ENCODE results near the gene UBE2V1.

The UBE2V1 gene

DNA sequence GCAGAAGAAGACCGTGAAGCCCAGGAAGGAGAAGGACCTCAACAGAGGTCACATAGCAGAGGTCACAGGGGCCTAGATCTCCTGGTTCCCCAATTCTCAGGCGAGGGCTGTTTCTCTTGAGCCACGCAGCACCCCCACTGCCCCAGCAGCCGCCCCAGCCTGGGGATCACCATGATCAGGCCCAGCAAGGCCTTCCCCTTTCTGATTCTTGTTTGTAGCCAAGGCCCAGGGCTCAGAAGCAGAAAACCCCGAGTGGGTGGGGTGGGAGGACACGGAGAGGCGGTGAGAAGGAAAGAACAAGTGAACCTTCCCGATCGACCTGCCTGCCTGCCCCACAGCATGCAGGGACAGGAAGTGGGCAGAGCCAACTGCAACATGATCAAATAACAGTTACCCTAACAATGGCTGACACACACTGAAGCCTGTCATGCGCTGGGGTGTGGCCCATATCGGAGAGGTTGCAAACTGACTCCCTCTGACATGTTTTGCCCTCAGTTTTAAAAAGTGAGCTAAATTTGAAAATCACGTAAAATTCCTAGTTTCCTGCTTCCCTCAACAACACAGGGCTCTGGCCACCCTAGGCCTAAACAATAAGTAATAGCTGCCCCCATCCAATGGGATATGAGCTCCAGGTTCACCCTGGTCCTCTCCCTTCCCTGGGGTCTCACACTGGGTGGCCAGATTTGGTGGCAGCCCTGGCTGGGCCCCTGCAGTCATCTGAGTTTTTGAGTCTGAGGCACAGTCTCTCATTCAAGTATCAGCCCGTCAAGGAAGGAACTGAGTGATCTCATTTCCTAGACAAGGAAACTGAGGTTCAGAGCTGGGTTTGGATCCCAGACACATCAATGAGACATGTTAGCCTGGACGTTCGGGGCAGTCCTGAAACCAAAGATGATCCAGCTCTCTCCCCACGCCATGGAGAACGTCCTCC, 34.0 kb upstream of the UBE2V1 start:
- no peak overlapping the region for H2AFZ ChIP-seq (ENCODE audit: low read depth, low read length)
- no peaks in the 10 kb centered on the region for H3K27me3 ChIP-seq (ENCODE audit: low read depth, low read length)
- H3K4me3 ChIP-seq (ENCODE audit: low read length), result no peak overlapping the region
- no peak for TF ChIP-seq EZH2phosphoT487 (IDR thresholded peaks at IDR 0.05; ENCODE audit: low read depth)
- TF ChIP-seq, protein P1, sequence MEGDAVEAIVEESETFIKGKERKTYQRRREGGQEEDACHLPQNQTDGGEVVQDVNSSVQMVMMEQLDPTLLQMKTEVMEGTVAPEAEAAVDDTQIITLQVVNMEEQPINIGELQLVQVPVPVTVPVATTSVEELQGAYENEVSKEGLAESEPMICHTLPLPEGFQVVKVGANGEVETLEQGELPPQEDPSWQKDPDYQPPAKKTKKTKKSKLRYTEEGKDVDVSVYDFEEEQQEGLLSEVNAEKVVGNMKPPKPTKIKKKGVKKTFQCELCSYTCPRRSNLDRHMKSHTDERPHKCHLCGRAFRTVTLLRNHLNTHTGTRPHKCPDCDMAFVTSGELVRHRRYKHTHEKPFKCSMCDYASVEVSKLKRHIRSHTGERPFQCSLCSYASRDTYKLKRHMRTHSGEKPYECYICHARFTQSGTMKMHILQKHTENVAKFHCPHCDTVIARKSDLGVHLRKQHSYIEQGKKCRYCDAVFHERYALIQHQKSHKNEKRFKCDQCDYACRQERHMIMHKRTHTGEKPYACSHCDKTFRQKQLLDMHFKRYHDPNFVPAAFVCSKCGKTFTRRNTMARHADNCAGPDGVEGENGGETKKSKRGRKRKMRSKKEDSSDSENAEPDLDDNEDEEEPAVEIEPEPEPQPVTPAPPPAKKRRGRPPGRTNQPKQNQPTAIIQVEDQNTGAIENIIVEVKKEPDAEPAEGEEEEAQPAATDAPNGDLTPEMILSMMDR (IDR thresholded peaks at IDR 0.05; ENCODE audit: low read depth, low read length), result no peak
- no peak overlapping the region for H3K4me2 ChIP-seq (ENCODE audit: low read length)
- no peaks in the 10 kb centered on the region for H3K9me3 ChIP-seq (ENCODE audit: insufficient read depth, low read length)
- H3K9ac ChIP-seq (ENCODE audit: low read length), result no peak overlapping the region
- 0 out of 2 replicates have a peak, but pooled peaks cover 9% of the 10 kb centered on the region for H4K20me1 ChIP-seq (ENCODE audit: insufficient read depth, low read length)
- H3K27ac ChIP-seq (ENCODE audit: low read length), result no peak overlapping the region
- H3K4me1 ChIP-seq (ENCODE audit: low read length), result peaks cover 3% of the 10 kb centered on the region
- peaks cover 22% of the 10 kb centered on the region for H3K36me3 ChIP-seq (replicated peaks; ENCODE audit: low read depth, low read length)
- peaks cover 47% of the 10 kb centered on the region for H3K79me2 ChIP-seq (ENCODE audit: low read length)

DNA sequence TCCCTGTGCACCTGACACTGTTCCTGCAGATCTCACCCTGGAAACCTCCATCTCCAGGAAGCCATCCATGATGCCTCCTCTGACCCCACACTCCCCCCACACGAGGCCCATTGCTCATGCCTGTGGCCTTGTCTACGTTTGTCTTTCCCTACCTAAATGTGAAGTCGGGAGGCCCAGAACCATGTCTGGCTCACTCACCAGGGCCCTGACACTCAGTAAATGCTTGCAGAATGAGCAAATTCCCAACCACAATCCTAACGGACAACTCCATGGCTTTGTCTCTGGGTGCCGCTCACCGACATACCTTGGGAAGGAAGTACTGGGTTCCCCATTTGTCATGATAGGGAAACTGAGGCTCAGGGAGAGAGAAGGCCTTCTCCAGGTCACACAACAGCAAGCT, 33.3 kb upstream of the UBE2V1 start:
- H3K4me3 ChIP-seq (ENCODE audit: low read length), result no peak overlapping the region
- no peaks in the 10 kb centered on the region for H3K9me3 ChIP-seq (ENCODE audit: insufficient read depth, low read length)
- H3K79me2 ChIP-seq (ENCODE audit: low read length), result peaks cover 41% of the 10 kb centered on the region
- H3K4me1 ChIP-seq (ENCODE audit: low read length), result no peaks in the 10 kb centered on the region
- no peak overlapping the region for H2AFZ ChIP-seq (ENCODE audit: low read depth, low read length)
- no peak overlapping the region for H3K4me2 ChIP-seq (ENCODE audit: low read length)
- peaks cover 29% of the 10 kb centered on the region for H3K36me3 ChIP-seq (replicated peaks; ENCODE audit: low read depth, low read length)
- TF ChIP-seq, protein P1 (IDR thresholded peaks at IDR 0.05; ENCODE audit: low read depth, low read length), result no peak
- no peak for TF ChIP-seq EZH2phosphoT487 (IDR thresholded peaks at IDR 0.05; ENCODE audit: low read depth)
- no peak overlapping the region for H3K9ac ChIP-seq (ENCODE audit: low read length)
- H3K27ac ChIP-seq (ENCODE audit: low read length), result no peak overlapping the region
- no peaks in the 10 kb centered on the region for H3K27me3 ChIP-seq (ENCODE audit: low read depth, low read length)
- H4K20me1 ChIP-seq (ENCODE audit: insufficient read depth, low read length), result 0 out of 2 replicates have a peak, but pooled peaks cover 14% of the 10 kb centered on the region

DNA sequence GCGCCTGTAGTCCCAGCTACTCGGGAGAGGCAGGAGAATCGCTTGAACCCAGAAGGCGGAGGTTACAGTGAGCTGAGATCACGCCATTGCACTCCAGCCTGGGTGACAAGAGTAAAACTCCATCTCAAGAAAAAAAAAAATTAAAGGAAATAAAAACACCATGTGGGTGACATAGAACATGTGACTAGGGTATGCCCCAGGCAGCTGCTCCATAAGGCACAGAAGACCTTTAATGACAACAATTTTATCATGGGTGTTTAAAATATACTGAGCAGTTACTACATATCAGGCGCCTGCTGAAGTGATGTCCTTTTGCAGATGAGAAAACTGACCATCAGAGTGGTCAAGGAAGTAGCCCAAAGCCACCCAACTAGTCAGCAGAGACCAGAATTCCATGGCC, 32.6 kb upstream of the UBE2V1 start:
- no peak overlapping the region for H3K4me2 ChIP-seq (ENCODE audit: low read length)
- H4K20me1 ChIP-seq (ENCODE audit: insufficient read depth, low read length), result peaks cover 21% of the 10 kb centered on the region; the same call in 1 of the 2 replicates
- H3K9me3 ChIP-seq (ENCODE audit: insufficient read depth, low read length), result no peaks in the 10 kb centered on the region
- H3K27me3 ChIP-seq (ENCODE audit: low read depth, low read length), result no peaks in the 10 kb centered on the region
- H3K27ac ChIP-seq (ENCODE audit: low read length), result no peak overlapping the region
- no peak overlapping the region for H3K9ac ChIP-seq (ENCODE audit: low read length)
- H3K4me3 ChIP-seq (ENCODE audit: low read length), result no peak overlapping the region
- no peaks in the 10 kb centered on the region for H3K4me1 ChIP-seq (ENCODE audit: low read length)
- peaks cover 32% of the 10 kb centered on the region for H3K36me3 ChIP-seq (replicated peaks; ENCODE audit: low read depth, low read length)
- TF ChIP-seq, protein P1 (IDR thresholded peaks at IDR 0.05; ENCODE audit: low read depth, low read length), result no peak
- TF ChIP-seq EZH2phosphoT487 (IDR thresholded peaks at IDR 0.05; ENCODE audit: low read depth), result no peak
- H2AFZ ChIP-seq (ENCODE audit: low read depth, low read length), result no peak overlapping the region
- peaks cover 36% of the 10 kb centered on the region for H3K79me2 ChIP-seq (ENCODE audit: low read length)

DNA sequence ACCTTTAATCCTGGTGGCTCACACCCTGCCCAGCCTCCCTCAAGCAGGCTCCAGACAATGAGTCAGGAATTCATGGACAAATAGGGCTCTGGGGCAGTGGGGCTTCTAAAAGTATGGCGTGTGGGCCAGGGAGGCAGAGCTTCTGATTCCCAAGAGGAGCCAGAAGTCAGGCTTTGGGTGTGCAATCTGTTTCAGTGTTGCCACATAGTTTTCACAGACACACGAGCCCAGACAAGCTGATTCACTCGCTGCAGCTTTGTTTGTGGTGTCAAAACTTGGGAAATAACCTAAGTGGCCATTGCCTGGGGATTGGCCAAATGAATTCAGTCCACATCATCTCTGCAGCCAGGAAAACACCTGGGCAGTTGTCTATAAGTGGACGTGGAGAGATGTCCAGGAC, 31.4 kb upstream of the UBE2V1 start:
- Histone ChIP-seq H3K27me3 (ENCODE audit: low read depth, low read length) (no peaks in the 10 kb centered on the region), H2AFZ (ENCODE audit: low read depth, low read length) (no peak overlapping the region), H4K20me1 (ENCODE audit: insufficient read depth, low read length) (peaks cover 21% of the 10 kb centered on the region), H3K79me2 (ENCODE audit: low read length) (peaks cover 29% of the 10 kb centered on the region), H3K4me2 (ENCODE audit: low read length) (no peak overlapping the region), H3K27ac (ENCODE audit: low read length) (no peak overlapping the region), H3K4me3 (ENCODE audit: low read length) (no peak overlapping the region), H3K36me3 (replicated peaks; ENCODE audit: low read depth, low read length) (peaks cover 40% of the 10 kb centered on the region), H3K9me3 (ENCODE audit: insufficient read depth, low read length) (no peaks in the 10 kb centered on the region), H3K9ac (ENCODE audit: low read length) (no peak overlapping the region), H3K4me1 (ENCODE audit: low read length) (no peaks in the 10 kb centered on the region)
- no peak for TF ChIP-seq EZH2phosphoT487 (IDR thresholded peaks at IDR 0.05; ENCODE audit: low read depth)
- TF ChIP-seq, protein P1 (IDR thresholded peaks at IDR 0.05; ENCODE audit: low read depth, low read length), result no peak
